Mesodermal cell (in vitro differentiated cells): Measurements from ENCODE around the gene SLC6A4.

ENCODE experiments used
- H3K27ac ChIP-seq: 2 replicates; pipeline ENCODE4 v1.7.0; 2013; ENCODE audit warnings: mild to moderate bottlenecking, low read depth, low read length, moderate library complexity; ENCODE audit not compliant: severe bottlenecking
- H3K36me3 ChIP-seq: 2 replicates; pipeline ENCODE4 v1.7.1; 2013; ENCODE audit warnings: mild to moderate bottlenecking, low read length, moderate library complexity; ENCODE audit not compliant: control insufficient read depth, insufficient read depth
- H3K4me1 ChIP-seq: one replicate; pipeline ENCODE4 v1.7.1; 2013; ENCODE audit warnings: mild to moderate bottlenecking, low read length; ENCODE audit not compliant: insufficient read depth, control insufficient read depth, poor library complexity, severe bottlenecking
- H3K4me3 ChIP-seq: 2 replicates; pipeline ENCODE4 v1.7.0; 2013; ENCODE audit warnings: low read length, control low read depth, mild to moderate bottlenecking; ENCODE audit not compliant: insufficient read depth, poor library complexity, severe bottlenecking; ENCODE audit errors: extremely low read depth
- H3K9me3 ChIP-seq: 2 replicates; pipeline ENCODE4 v1.7.1; 2013; ENCODE audit warnings: mild to moderate bottlenecking, low read length, moderate library complexity; ENCODE audit not compliant: control insufficient read depth
- WGBS, 2 experiments: methylation state at CpG; one replicate each; pipeline ENCODE4 v1.1.5; 2013; ENCODE audit warnings: missing lambda C conversion rate in 2 of 2; ENCODE audit not compliant: insufficient coverage in 2 of 2; 5-methylcytosine and 5-hydroxymethylcytosine counted together

SLC6A4 gene

DNA sequence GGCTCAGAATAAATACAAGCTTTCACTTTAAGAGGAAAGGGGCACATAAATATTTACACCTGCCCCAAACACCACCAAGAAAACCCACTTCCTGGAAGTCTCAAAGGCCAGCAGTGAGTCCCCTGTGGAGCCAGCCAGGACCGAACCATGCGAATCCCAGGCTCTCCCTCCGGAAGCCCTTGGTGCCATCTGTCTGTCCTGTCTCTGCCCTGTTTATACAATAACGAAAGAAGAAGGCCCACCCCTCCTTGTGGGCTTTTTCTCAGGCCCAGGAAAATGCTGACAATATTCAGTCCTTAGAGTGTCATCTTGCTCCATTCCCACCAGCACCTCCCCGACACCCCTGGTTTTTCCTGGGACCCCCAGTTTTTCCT is 3.6 kb upstream of the SLC6A4 start:
- no peak overlapping the region for H3K27ac ChIP-seq
- no peaks in the 10 kb centered on the region for H3K36me3 ChIP-seq
- peaks cover 14% of the 10 kb centered on the region for H3K4me1 ChIP-seq
- 42 to 76% methylated on average over 5 of the region's 5 CpGs for WGBS, 2 experiments
- H3K9me3 ChIP-seq = no peaks in the 10 kb centered on the region
- no peak overlapping the region for H3K4me3 ChIP-seq

DNA sequence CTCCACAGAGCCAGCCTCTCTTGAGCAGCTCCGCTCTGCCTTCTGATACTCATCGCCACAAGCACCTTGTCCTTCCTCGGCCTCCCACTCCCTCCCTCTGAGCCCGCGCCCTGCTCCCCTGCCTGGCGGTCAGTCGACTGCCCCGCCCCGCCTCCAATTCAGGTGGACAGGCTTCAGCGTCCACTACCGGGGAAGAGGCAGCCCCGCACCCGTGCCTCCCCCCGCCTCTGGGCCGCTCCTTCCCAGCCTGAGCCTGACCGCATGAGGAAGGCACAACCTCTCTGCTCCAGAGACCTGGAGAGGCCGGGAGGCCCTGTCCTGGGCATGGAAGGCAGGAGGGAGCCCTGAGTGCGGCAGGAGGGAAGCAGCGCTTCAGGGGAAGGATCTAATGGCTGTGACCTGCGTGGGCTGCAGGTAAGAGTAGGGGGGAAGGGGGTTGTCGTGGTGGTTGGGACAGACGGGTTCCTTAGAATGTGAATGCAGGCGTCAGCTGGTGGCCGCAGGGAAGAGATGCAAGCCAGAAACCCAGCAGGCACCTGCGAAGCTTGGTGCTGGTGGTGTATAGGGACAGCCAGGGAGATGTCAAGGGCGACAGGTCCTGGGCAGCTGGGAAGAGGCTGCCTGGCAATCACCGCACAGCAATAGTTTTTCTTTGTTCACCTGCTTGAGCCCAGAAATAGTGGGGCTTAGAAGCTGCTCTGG is 3.0 kb upstream of the SLC6A4 start:
- H3K9me3 ChIP-seq = no peaks in the 10 kb centered on the region
- peaks cover 14% of the 10 kb centered on the region for H3K4me1 ChIP-seq
- no peak overlapping the region for H3K4me3 ChIP-seq
- no peak overlapping the region for H3K27ac ChIP-seq
- H3K36me3 ChIP-seq = no peaks in the 10 kb centered on the region
- WGBS, 2 experiments = 8 to 11% methylated on average over 20 to 21 of the region's 27 CpGs

DNA sequence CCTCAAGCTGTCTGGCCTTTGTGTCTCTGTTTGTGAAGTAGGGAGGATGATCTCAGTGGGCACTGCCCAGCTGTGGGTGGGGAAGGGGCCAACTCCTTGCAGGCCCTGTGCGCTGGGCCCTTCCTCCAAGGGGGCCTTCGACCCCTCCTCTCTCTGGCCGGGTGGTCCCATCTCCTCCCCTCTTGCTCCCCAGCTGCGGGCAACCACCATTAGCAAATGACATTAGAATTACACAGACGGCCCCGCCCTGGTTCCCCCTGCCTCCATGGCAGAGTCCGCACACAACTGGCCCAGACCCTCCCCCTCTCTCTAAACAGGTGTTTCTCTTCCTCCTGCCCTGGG is 2.5 kb upstream of the SLC6A4 start:
- H3K9me3 ChIP-seq = no peaks in the 10 kb centered on the region
- no peak overlapping the region for H3K4me3 ChIP-seq
- WGBS, 2 experiments = 10 to 20% methylated on average over 7 of the region's 7 CpGs
- H3K27ac ChIP-seq = no peak overlapping the region
- H3K4me1 ChIP-seq = peaks cover 14% of the 10 kb centered on the region
- H3K36me3 ChIP-seq = no peaks in the 10 kb centered on the region

GRCh38 chr17:30237296-30238002 is 2.0 kb upstream of the SLC6A4 start:
- peaks cover 14% of the 10 kb centered on the region for H3K4me1 ChIP-seq
- H3K27ac ChIP-seq = no peak overlapping the region
- H3K9me3 ChIP-seq = no peaks in the 10 kb centered on the region
- H3K4me3 ChIP-seq = no peak overlapping the region
- 32 to 38% methylated on average over 13 to 15 of the region's 21 CpGs for WGBS, 2 experiments
- H3K36me3 ChIP-seq = no peaks in the 10 kb centered on the region

DNA sequence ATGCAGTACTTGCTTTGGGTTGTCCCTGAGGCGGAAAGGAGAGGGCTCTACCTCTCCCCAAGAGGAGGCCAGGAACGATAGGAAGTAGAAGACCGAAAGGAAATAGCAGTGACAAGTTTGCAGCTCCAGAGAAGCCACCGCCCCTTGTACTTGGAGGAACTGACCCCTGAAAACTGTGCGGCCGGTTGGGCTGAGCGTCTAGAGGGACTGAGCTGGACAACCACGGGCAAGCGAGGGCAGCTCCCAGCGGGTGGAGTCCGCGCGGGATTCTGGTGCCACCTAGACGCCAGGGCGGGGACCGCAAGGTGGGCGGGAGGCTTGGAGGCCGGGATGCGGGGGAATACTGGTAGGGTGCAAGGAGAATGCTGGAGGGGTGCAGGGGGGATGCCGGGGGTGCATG is 1.3 kb upstream of the SLC6A4 start:
- WGBS, 2 experiments = 13 to 14% methylated on average over 7 to 9 of the region's 20 CpGs
- Histone ChIP-seq H3K27ac (no peak overlapping the region), H3K4me1 (peaks cover 14% of the 10 kb centered on the region), H3K36me3 (no peaks in the 10 kb centered on the region), H3K4me3 (no peak overlapping the region), H3K9me3 (no peaks in the 10 kb centered on the region)

DNA sequence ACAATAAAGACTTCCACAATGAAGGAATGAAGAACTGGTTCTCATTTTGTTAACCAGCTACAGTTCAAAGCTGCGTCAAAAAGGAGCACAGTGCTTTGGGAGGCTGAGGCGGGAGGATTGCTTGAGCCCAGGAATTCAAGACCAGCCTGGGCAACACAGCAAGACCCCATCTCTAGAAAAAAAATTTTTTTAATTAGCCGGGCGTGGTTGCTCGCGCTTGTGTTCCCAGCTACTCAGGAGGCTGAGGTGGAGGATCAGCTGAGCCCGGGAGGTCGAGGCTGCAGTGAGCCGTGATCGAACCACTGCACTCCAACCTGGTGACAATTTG is 764 bp upstream of the SLC6A4 start:
- H3K27ac ChIP-seq = no peak overlapping the region
- 55 to 57% methylated on average over 9 to 10 of the region's 10 CpGs for WGBS, 2 experiments
- H3K9me3 ChIP-seq = no peaks in the 10 kb centered on the region
- no peaks in the 10 kb centered on the region for H3K36me3 ChIP-seq
- peaks cover 14% of the 10 kb centered on the region for H3K4me1 ChIP-seq
- H3K4me3 ChIP-seq = no peak overlapping the region

DNA sequence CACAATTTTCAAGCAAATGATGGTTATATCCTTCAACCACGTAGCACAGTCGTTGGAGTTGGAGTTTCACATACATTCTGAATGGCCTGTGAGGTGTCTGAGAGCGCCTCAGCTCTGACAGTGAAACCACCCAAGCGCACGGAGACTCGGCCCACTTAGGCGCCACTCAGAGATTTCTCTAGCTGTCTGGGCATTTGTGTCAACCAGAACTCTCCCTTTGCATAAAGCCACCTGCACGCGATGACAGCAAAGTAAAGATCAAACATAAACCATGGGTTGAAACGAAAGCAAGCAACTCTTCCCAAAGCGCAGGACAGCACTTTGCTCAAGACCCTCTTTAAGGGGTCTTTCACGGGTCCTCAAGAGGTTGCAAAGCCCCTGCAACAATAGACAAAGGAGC is 533 bp downstream of the SLC6A4 start:
- Histone ChIP-seq H3K27ac (no peak overlapping the region), H3K4me1 (peaks cover 14% of the 10 kb centered on the region), H3K9me3 (no peaks in the 10 kb centered on the region), H3K36me3 (no peaks in the 10 kb centered on the region), H3K4me3 (no peak overlapping the region)
- 63 to 71% methylated on average over 11 to 12 of the region's 12 CpGs for WGBS, 2 experiments

DNA sequence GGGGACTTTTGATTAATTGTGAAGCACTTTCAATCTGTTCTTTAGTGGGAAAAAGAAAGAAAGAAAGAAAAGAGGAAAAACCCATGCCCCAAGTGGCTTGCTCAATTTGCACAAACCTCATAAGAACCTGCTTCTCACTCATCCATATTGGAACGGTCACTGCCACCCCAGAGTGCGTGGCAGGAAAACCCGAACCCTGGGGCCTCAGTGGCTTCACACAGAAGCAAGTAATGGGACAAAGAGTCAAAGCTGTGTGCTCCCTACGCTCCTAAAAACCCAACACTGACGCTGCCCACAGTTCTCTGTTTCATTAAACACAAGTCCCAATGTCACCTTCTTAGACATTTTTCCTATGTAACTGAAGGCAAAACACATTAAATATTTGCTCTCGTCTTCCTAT is 1.2 kb downstream of the SLC6A4 start:
- Histone ChIP-seq H3K4me3 (no peak overlapping the region), H3K9me3 (no peaks in the 10 kb centered on the region), H3K27ac (no peak overlapping the region), H3K4me1 (peaks cover 14% of the 10 kb centered on the region), H3K36me3 (no peaks in the 10 kb centered on the region)
- WGBS, 2 experiments = 79 to 84% methylated on average over 5 of the region's 6 CpGs

DNA sequence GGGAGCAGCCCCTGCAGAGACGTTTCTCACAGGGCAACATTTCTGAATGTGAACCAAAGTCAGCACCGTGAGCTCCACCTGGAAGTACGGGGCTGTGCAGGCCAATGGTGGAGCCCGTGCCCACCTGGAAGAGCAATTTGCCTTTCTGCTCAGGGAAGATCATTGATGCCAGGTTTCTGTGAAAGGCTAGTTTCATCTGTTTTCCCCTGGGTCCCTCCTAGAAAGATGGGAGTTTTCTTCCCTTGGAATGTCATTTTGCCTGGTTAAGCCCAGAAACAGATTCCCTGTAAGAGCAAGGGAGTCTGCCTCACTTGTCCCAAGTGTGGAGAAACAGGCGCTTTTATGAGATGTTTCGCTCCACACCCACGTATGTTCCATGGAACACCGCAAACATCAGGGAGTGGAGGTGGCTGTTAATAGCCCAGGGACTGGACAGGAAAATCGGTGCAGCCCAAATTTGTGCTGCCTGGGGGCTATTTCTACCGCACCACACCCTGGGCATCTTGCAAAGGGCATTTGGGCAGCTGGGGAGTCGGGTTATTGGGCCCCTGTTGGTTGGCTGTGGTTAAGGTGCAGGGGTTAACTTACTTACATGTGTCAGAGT is 2.6 kb downstream of the SLC6A4 start:
- 77 to 81% methylated on average over 11 of the region's 11 CpGs for WGBS, 2 experiments

DNA sequence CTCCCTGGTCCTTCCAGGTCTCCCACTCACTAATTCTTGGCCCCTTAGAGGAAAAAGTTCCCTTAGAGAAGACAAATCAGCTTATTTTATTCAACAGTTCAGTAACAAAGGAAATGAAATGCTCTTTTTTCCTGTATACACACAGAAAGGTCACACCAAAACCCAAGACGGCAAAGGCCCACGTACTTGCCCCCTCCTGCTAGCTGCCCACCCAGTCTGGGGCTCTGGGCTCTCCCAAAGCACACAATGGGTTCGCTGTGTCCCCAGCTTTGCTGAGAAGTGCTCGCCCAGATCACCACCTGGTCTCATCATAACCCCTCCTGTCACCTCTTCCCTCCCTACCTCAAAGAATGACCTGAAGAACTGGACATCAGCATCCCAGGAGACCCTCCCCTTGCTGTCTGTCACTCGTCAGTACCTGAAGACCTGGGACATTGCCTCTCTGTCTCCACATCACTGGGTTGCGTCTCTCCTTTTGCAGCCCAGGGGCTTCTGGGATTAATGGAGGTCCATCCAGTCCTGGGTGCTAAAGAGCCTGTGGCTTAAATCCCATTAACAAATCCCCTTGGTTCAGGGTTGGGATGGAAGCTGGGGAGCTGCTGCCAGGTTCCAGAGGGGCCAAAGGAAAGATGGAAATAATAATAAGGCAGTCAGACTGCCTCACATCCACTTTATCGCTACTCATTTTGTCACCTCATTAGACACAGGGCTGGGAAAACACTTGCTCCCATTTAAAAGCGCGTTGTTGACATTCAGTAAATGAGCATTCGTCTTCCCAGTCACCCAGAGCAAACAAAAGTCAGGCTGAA is 3.3 kb downstream of the SLC6A4 start:
- WGBS, 2 experiments = 84 to 86% methylated on average over 8 to 9 of the region's 10 CpGs
- Histone ChIP-seq H3K4me1 (peaks cover 3% of the 10 kb centered on the region), H3K9me3 (no peaks in the 10 kb centered on the region), H3K27ac (no peak overlapping the region), H3K36me3 (no peaks in the 10 kb centered on the region), H3K4me3 (no peak overlapping the region)

More for the DNA sequence above, 2.6 kb downstream of the SLC6A4 start:
- Histone ChIP-seq H3K27ac (no peak overlapping the region), H3K4me3 (no peak overlapping the region), H3K36me3 (no peaks in the 10 kb centered on the region), H3K4me1 (peaks cover 8% of the 10 kb centered on the region), H3K9me3 (no peaks in the 10 kb centered on the region)
